ENCODE measurements around the gene MAP3K1. TPM values are rescaled to one million over a fixed set of nuclear protein-coding genes. Genes with fewer than 3 reads are reported as not detected.

MAP3K1 gene
- total and polyA plus RNA-seq, 9 of the 15 experiments (the other 6 are each of a cell fraction or from before 2014, with no cell fraction given) = 3.9 to 13.9 (median 7.5) TPM

DNA sequence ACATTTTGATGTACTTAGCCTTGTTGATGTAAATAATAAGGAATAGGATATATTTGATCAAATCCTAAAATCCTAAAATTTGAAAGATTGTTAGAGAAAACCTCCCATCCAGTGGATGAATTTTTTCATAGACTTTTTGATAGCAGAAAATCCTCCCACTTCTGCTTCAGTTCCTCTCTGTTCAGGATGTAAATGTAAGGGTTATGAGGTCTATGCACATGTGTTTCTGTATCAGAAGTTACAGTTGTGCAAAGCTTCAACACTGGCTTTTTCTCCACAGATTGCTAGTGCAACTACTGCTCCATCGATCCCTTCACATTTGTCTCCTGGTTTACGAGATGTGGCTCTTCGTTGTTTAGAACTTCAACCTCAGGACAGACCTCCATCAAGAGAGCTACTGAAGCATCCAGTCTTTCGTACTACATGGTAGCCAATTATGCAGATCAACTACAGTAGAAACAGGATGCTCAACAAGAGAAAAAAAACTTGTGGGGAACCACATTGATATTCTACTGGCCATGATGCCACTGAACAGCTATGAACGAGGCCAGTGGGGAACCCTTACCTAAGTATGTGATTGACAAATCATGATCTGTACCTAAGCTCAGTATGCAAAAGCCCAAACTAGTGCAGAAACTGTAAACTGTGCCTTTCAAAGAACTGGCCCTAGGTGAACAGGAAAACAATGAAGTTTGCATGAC, 78.1 kb downstream of the MAP3K1 start:
- no peak for DNase-seq (ENCODE audit: extremely low read depth in 1 of 4, low spot score in 3 of 4)
- no peak overlapping the region for H2AFZ ChIP-seq (ENCODE audit: low read depth, low read length)
- no peaks in the 10 kb centered on the region for H3K9me3 ChIP-seq (replicated peaks; ENCODE audit: control insufficient read depth, insufficient read depth, low read depth, low read length)
- no peak for FAIRE-seq
- no peaks in the 10 kb centered on the region for H3K9me1 ChIP-seq (ENCODE audit: control insufficient read depth, insufficient read depth, low read length)
- H3K4me3 ChIP-seq = no peak overlapping the region
- H3K79me2 ChIP-seq (ENCODE audit: control insufficient read depth, insufficient read depth, low read length) = no peaks in the 10 kb centered on the region
- no peak for ATAC-seq
- BruUV-seq (replicated peaks) = no TSS peak
- 88% methylated on average over 5 of the region's 5 CpGs for WGBS (ENCODE audit: insufficient coverage, low coverage, missing lambda C conversion rate)
- intact Hi-C loops (cut with micrococcal nuclease) (no loop called here), in situ Hi-C loops (cut with MboI) (no loop called here)
- H3K9ac ChIP-seq (ENCODE audit: insufficient read depth in 1 of 2, low read depth in 2 of 2, low read length in 2 of 2) = no peak overlapping the region
- H4K20me1 ChIP-seq (replicated peaks; ENCODE audit: control insufficient read depth, insufficient read depth, low read length) = no peaks in the 10 kb centered on the region
- peaks cover 25% of the 10 kb centered on the region for H3K36me3 ChIP-seq (ENCODE audit: control insufficient read depth, insufficient read depth, low read length)
- H3K4me1 ChIP-seq (replicated peaks in 1 of 2; ENCODE audit: control insufficient read depth in 2 of 2, insufficient read depth in 2 of 2, low read length in 2 of 2) = no peaks in the 10 kb centered on the region
- no peaks in the 10 kb centered on the region for H3K27me3 ChIP-seq (ENCODE audit: control insufficient read depth in 2 of 2, insufficient read depth in 2 of 2, low read length in 2 of 2)
- ChIA-PET POLR2A (interaction anchor here (1.3 kb wide), 1 partner anchor 16 kb away, joined by 5 read pairs; the partner anchor contains the start of gene SETD9), CTCF (ENCODE audit: low intra/inter-chr PET ratio) (no interaction called here)
- H3K27ac ChIP-seq (ENCODE audit: extremely low read depth, low read depth, low read length) = no peak overlapping the region
- no peak overlapping the region for H3K4me2 ChIP-seq (ENCODE audit: insufficient read depth, low read length)
- TF ChIP-seq RBM39 (optimal IDR thresholded peaks at IDR 0.05; ENCODE audit: low read depth, low read length) (no peak), NEUROD1 (IDR thresholded peaks at IDR 0.05; ENCODE audit: borderline replicate concordance, low read depth, low read length, partially characterized antibody) (no peak), XRCC5 (IDR thresholded peaks at IDR 0.05; ENCODE audit: low read depth, low read length) (no peak), ZNF224 (CRISPR knock-in tag; IDR thresholded peaks at IDR 0.05) (no peak), ZNF561 (CRISPR knock-in tag; conservative IDR thresholded peaks at IDR 0.05) (no peak), ZNF449 (CRISPR knock-in tag; IDR thresholded peaks at IDR 0.05) (no peak), COPS2 (conservative IDR thresholded peaks at IDR 0.05) (no peak), CHD1 (IDR thresholded peaks at IDR 0.05; ENCODE audit: low read length) (no peak), DPF2 (IDR thresholded peaks at IDR 0.05) (no peak), BCLAF1 (IDR thresholded peaks at IDR 0.05; ENCODE audit: borderline replicate concordance in 1 of 2, control insufficient read depth in 1 of 2, low read depth in 2 of 2, low read length in 1 of 2) (no peak), NR2C1 (IDR thresholded peaks at IDR 0.05) (no peak), NR2C1 (tag; IDR thresholded peaks at IDR 0.05) (no peak), ZNF695 (CRISPR knock-in tag; IDR thresholded peaks at IDR 0.05) (no peak), PHTF2 (CRISPR knock-in tag; IDR thresholded peaks at IDR 0.05) (no peak), TGIF2 (CRISPR knock-in tag; IDR thresholded peaks at IDR 0.05) (no peak), STAT5A (IDR thresholded peaks at IDR 0.05; ENCODE audit: borderline replicate concordance, low read length) (no peak)
- TF ChIP-seq, protein P1, sequence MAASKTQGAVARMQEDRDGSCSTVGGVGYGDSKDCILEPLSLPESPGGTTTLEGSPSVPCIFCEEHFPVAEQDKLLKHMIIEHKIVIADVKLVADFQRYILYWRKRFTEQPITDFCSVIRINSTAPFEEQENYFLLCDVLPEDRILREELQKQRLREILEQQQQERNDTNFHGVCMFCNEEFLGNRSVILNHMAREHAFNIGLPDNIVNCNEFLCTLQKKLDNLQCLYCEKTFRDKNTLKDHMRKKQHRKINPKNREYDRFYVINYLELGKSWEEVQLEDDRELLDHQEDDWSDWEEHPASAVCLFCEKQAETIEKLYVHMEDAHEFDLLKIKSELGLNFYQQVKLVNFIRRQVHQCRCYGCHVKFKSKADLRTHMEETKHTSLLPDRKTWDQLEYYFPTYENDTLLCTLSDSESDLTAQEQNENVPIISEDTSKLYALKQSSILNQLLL (CRISPR knock-in tag; IDR thresholded peaks at IDR 0.05; ENCODE audit: borderline replicate concordance) = no peak
